Endothelial cell of umbilical vein (primary cell): ENCODE data around the gene MYCBP. TPM values are rescaled to one million over a fixed set of nuclear protein-coding genes. Genes with fewer than 3 reads are reported as not detected.

ENCODE experiments used
- BruUV-seq: library from RNA; stranded (reverse); fragments of 400-500 nt; replicated peaks from 2 replicates; lab custom pipeline; 2021; lab: Mats Ljungman, UMichigan
- CTCF ChIA-PET: fragments of 300-600, 350-600 bp; sonication (Branson Sonifier 250); formaldehyde crosslinking; loops from one replicate; lab custom pipeline; 2021; ENCODE audit warnings: antibody characterized with exemption, inconsistent platforms; lab: Charles Lee
- POLR2A ChIA-PET: fragments of 300-600, 350-600 bp; sonication (Branson Sonifier 250); formaldehyde crosslinking; loops from one replicate; lab custom pipeline; 2021; ENCODE audit warnings: antibody characterized with exemption, inconsistent platforms; lab: Charles Lee
- DNase-seq: peaks from one replicate; pipeline ENCODE4 v3.0.0-alpha.2; 2011; ENCODE audit warnings: low read depth, low spot score
- FAIRE-seq: peaks from 2 replicates; lab custom pipeline; 2011; peaks lifted over from hg19 to GRCh38; lab: Jason Lieb, UNC
- H2AFZ ChIP-seq: 2 replicates; pipeline ENCODE4 v1.6.0; 2012; ENCODE audit warnings: low read depth, low read length, control low read depth, inconsistent platforms
- H3K27ac ChIP-seq: 2 replicates; pipeline ENCODE4 v1.5.1; 2011; ENCODE audit warnings: low read depth, mild to moderate bottlenecking, control low read depth, low read length, moderate library complexity; ENCODE audit not compliant: insufficient read depth
- H3K27me3 ChIP-seq, 2 experiments: 2 replicates each; pipeline versions ENCODE4 v1.6.0 to v1.6.1; 2011; ENCODE audit warnings: low read length in 2 of 2, mixed read lengths in 1 of 2; ENCODE audit not compliant: control insufficient read depth in 2 of 2, insufficient read depth in 2 of 2
- H3K36me3 ChIP-seq, 2 experiments: 2 replicates in 1 of 2; 3 replicates in 1 of 2; pipeline ENCODE4 v1.5.1; 2011; ENCODE audit warnings: low read length in 2 of 2, mild to moderate bottlenecking in 1 of 2, moderate library complexity in 1 of 2; ENCODE audit not compliant: control insufficient read depth in 2 of 2, insufficient read depth in 2 of 2; ENCODE audit errors: extremely low read depth in 1 of 2
- H3K4me1 ChIP-seq: 3 replicates; pipeline ENCODE4 v1.5.1; 2011; ENCODE audit warnings: mild to moderate bottlenecking, low read length; ENCODE audit not compliant: control insufficient read depth, insufficient read depth; ENCODE audit errors: extremely low read depth
- H3K4me2 ChIP-seq: 2 replicates; pipeline ENCODE4 v1.6.1; 2011; ENCODE audit warnings: low read length, control low read depth, mixed read lengths; ENCODE audit not compliant: insufficient read depth
- H3K4me3 ChIP-seq, 3 experiments: fragments of 200-600 bp in 1 of 3; sonication (generic), shearing (Covaris generic) in 1 of 3; replicated peaks in 1 of 3; 2 replicates each; pipeline ENCODE4 v1.5.1; 2011 to 2016; ENCODE audit warnings: control low read depth in 3 of 3, low read length in 3 of 3, mild to moderate bottlenecking in 2 of 3, inconsistent platforms in 1 of 3, low read depth in 1 of 3, moderate library complexity in 1 of 3; ENCODE audit not compliant: insufficient read depth in 1 of 3
- H3K79me2 ChIP-seq: 2 replicates; pipeline ENCODE4 v1.6.0; 2012; ENCODE audit warnings: low read length, inconsistent platforms; ENCODE audit not compliant: control insufficient read depth, insufficient read depth
- H3K9ac ChIP-seq: replicated peaks from 2 replicates; pipeline ENCODE3; 2011; ENCODE audit warnings: low read length, control low read depth; ENCODE audit not compliant: insufficient read depth; ENCODE audit errors: extremely low read depth
- H3K9me1 ChIP-seq: replicated peaks from 3 replicates; pipeline ENCODE4 v1.6.0; 2011; ENCODE audit warnings: mild to moderate bottlenecking, low read length; ENCODE audit not compliant: control insufficient read depth, insufficient read depth; ENCODE audit errors: extremely low read depth
- H3K9me3 ChIP-seq: replicated peaks from 2 replicates; pipeline ENCODE4 v1.5.1; 2012; ENCODE audit warnings: low read length, inconsistent platforms; ENCODE audit not compliant: control insufficient read depth, insufficient read depth
- H4K20me1 ChIP-seq: replicated peaks from 2 replicates; pipeline ENCODE3; 2011; ENCODE audit warnings: mild to moderate bottlenecking, low read length; ENCODE audit not compliant: control insufficient read depth, insufficient read depth; ENCODE audit errors: extremely low read depth
- CTCF ChIP-seq, 2 donors: IDR thresholded peaks; 1 replicate in 1 of 2; 2 replicates in 1 of 2; pipeline ENCODE4 v1.5.1; 2011; ENCODE audit warnings: low read length in 2 of 2, mild to moderate bottlenecking in 2 of 2, moderate library complexity in 2 of 2, control low read depth in 1 of 2, inconsistent platforms in 1 of 2, low read depth in 1 of 2; ENCODE audit not compliant: insufficient read depth in 1 of 2; ENCODE audit errors: extremely low read depth in 1 of 2
- EZH2 ChIP-seq: IDR thresholded peaks from 2 replicates; pipeline ENCODE4 v1.6.1; 2012; ENCODE audit warnings: borderline replicate concordance, low read depth, mild to moderate bottlenecking, moderate library complexity, low read length, inconsistent platforms; ENCODE audit not compliant: severe bottlenecking
- FOS ChIP-seq: IDR thresholded peaks from 2 replicates; pipeline ENCODE4 v1.6.1; 2011; ENCODE audit warnings: mild to moderate bottlenecking, low read length, moderate library complexity, borderline replicate concordance; ENCODE audit not compliant: insufficient read depth
- GATA2 ChIP-seq: IDR thresholded peaks from 2 replicates; pipeline ENCODE4 v1.7.0; 2011; ENCODE audit warnings: low read depth, mild to moderate bottlenecking, moderate library complexity, mixed read lengths, low read length; ENCODE audit not compliant: insufficient read length, insufficient read depth
- MAX ChIP-seq: IDR thresholded peaks from 2 replicates; pipeline ENCODE4 v1.6.1; 2011; ENCODE audit not compliant: insufficient read depth, insufficient read length
- MYC ChIP-seq: IDR thresholded peaks from one replicate; pipeline ENCODE4 v1.6.1; 2011; ENCODE audit warnings: mild to moderate bottlenecking, low read depth, low read length
- POLR2A ChIP-seq: IDR thresholded peaks from 2 replicates; pipeline ENCODE4 v1.6.1; 2012; ENCODE audit warnings: low read depth, mild to moderate bottlenecking, control low read depth, low read length
- POLR2AphosphoS5 ChIP-seq: IDR thresholded peaks from 2 replicates; pipeline ENCODE4 v1.6.1; 2012; ENCODE audit warnings: low read depth, mild to moderate bottlenecking, control low read depth, low read length, moderate library complexity; ENCODE audit not compliant: insufficient read depth
- dilution Hi-C: fragments of 300-500 bp; cut with MboI; formaldehyde crosslinking; loops from one replicate; pipeline ENCODE4 v1.15.0; 2019; ENCODE audit warnings: low sequenced_read_pairs; ENCODE audit not compliant: extremely low pct_ligation_motif_present
- intact Hi-C: fragments of 100-400 bp; cut with micrococcal nuclease; formaldehyde crosslinking; loops from one replicate; pipeline ENCODE4 v1.10.0; 2022
- polyA plus RNA-seq, 4 experiments: library from polyadenylated mRNA; depleted of rRNA in 3 of 4; stranded (reverse) in 3 of 4; unstranded in 1 of 4; fragments of >200 nt; gene quantifications; 2 replicates each; pipeline versions ENCODE4 v1.2.1 to v1.2.3, GENCODE V29; 2011 to 2012; ENCODE audit warnings: missing spikeins in 1 of 4
- total RNA-seq: library from RNA; stranded (reverse); gene quantifications from 2 replicates; pipeline ENCODE4 v1.2.3, GENCODE V29; 2021

The MYCBP gene
- total and polyA plus RNA-seq, 2 donors (not counting 3 experiments of a cell fraction or from before 2014, with no cell fraction given), result 9.5 to 23.1 TPM

- no peaks in the 10 kb centered on the region for H3K9me1 ChIP-seq
- H3K9ac ChIP-seq, result no peak overlapping the region
- no peak overlapping the region for H3K27ac ChIP-seq
- TF ChIP-seq POLR2AphosphoS5, result no peak
- no peak for TF ChIP-seq CTCF (IDR thresholded peaks at IDR 0.05; ENCODE audit: extremely low read depth in 1 of 2, insufficient read depth in 1 of 2, low read depth in 1 of 2, low read length in 2 of 2)
- no peak for TF ChIP-seq MYC
- no peak for TF ChIP-seq FOS
- no peak for TF ChIP-seq MAX
- TF ChIP-seq POLR2A, result no peak
- no peak for TF ChIP-seq GATA2
- no peak for TF ChIP-seq EZH2
- no peaks in the 10 kb centered on the region for H3K9me3 ChIP-seq
- no peak overlapping the region for H3K4me3 ChIP-seq
- dilution Hi-C loops (no loop called here), intact Hi-C loops (no loop called here)
- ChIA-PET POLR2A (no interaction called here), CTCF (interaction anchor here (0.6 kb wide), 1 partner anchor 47 kb away, joined by 4 read pairs; no protein-coding TSS in a partner anchor)
- no peaks in the 10 kb centered on the region for H3K79me2 ChIP-seq
- peaks cover 14 to 15% of the 10 kb centered on the region in 2 experiments for H3K36me3 ChIP-seq
- DNase-seq (peak; percentile 55), FAIRE-seq (peak; percentile 53)
- no TSS peak for BruUV-seq
- H3K4me2 ChIP-seq, result peak overlapping the region; percentile 42
- H3K27me3 ChIP-seq, result no peaks in the 10 kb centered on the region
- peaks cover 3% of the 10 kb centered on the region for H4K20me1 ChIP-seq
- no peak overlapping the region for H2AFZ ChIP-seq
- peaks cover 17% of the 10 kb centered on the region for H3K4me1 ChIP-seq
Measured at GRCh38 chr1:38840281-38840680, 32.9 kb downstream of the MYCBP start.
